LNCAP (cell line): ENCODE results near the gene ITIH3.

Source experiments
- TF ChIP-seq, protein P1 (sequence below): fragments of 450-650 bp; IDR thresholded peaks from 2 replicates; pipeline ENCODE4 v1.5.1; 2017; ENCODE audit warnings: mild to moderate bottlenecking

The ITIH3 gene

DNA sequence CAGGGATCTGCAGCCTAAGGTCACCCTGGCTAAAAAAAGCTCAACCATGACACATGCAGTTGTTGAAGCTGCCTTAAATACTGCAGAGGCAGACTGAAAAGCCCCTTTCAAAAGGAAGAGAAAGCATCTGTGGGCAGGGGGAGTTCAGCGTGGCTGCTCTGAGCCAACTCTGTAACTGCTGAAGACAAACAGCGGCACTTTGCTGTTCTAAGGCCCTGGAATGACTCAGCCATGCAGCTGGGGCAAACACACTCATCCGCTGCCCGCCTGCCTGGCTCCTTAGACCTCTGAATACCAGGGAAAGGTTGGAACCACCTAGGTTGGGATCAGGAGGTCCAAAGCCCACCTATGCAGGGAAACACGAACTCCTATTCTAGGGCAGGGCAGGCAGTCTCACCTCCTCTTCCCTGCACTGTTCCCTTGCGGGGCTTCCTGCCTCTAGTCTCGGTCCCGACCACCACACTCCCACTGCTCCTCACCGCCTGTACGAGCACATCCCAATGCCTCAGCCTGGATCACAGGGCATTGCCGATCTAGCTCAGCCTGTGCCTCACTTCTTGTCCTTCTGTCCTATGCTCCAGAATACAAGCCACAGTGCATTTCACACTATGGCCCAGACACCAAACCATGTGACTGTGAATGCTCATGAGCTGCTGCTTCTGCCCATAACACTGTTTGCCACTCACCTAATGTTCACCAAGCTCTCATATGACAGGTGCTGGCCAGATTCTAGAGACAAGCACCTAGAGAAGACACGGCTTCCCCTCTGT is 46.8 kb downstream of the ITIH3 start:
- TF ChIP-seq, protein P1, sequence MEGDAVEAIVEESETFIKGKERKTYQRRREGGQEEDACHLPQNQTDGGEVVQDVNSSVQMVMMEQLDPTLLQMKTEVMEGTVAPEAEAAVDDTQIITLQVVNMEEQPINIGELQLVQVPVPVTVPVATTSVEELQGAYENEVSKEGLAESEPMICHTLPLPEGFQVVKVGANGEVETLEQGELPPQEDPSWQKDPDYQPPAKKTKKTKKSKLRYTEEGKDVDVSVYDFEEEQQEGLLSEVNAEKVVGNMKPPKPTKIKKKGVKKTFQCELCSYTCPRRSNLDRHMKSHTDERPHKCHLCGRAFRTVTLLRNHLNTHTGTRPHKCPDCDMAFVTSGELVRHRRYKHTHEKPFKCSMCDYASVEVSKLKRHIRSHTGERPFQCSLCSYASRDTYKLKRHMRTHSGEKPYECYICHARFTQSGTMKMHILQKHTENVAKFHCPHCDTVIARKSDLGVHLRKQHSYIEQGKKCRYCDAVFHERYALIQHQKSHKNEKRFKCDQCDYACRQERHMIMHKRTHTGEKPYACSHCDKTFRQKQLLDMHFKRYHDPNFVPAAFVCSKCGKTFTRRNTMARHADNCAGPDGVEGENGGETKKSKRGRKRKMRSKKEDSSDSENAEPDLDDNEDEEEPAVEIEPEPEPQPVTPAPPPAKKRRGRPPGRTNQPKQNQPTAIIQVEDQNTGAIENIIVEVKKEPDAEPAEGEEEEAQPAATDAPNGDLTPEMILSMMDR: no peak

DNA sequence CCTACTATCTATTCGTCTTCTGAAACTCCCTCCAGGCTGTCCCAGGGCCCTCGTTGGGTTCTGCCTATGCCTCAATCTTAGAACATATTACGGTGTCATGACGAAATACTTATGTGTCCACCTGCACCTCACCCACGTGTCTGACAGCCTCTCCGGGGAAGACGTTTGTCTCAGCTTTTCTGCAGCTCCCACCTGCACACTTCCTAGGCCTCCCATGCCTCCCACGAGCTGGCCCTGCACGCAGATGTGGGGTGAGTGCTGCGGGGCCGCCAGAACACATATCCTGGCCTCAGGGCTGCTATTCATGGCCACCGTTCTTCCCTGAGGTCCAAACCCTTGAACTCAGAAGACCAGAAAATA is 47.4 kb downstream of the ITIH3 start:
- TF ChIP-seq, protein P1: no peak

DNA sequence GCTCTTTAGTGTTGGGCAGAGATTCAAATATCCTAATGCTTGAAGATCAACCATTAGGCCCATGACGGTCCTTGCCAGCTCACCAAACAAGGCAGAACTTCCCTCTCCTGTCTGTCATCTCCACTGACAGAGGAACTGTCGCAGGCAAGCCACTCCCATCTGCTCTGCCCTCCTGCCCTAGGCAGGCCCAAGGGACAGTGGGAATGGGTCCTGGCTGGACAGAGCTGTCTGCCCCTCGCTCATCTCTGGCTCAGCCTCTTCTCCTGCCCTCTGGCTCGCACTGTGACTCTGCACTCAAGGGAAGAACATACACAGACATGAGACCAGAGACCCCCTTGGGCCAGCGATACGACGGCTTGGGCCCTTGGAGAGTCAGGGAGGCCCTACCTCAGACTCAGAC is 47.8 kb downstream of the ITIH3 start:
- TF ChIP-seq, protein P1: no peak

DNA sequence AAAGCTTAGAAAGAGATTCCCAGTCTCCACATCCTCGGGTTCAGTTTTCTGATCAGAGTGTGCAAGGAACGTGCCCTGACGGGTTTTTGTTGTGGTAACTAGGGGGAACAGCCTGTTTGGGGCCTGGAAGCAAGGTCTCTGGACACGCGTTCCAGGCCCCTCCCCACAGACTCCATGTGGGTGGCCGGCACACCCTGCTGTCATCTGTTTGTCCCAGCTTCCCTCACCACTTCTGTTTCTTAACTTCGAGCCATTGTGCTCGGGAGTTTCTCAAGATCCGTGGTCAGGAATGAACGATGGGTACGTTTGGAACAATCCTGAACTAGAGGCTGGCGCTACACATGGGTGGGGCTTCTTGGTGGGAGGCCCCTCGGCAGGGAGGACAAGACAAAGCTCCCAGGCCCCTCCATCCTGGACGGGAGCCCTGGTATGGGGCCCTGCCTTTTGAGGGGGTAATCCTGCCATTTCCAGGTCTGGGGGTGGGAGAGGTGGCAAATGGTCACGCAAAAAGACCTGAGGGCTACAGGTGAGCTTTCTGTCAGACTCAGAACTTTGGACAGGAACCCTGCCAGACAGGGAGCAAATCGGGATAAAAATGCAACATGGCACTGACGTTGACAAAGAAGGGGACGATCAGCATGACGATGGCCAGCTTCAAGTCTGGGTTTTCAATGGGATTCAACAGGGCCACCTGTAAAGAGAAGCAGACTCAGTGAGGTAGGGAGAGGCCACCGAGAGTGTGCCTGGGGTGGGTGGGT is 48.7 kb downstream of the ITIH3 start:
- TF ChIP-seq, protein P1: no peak

DNA sequence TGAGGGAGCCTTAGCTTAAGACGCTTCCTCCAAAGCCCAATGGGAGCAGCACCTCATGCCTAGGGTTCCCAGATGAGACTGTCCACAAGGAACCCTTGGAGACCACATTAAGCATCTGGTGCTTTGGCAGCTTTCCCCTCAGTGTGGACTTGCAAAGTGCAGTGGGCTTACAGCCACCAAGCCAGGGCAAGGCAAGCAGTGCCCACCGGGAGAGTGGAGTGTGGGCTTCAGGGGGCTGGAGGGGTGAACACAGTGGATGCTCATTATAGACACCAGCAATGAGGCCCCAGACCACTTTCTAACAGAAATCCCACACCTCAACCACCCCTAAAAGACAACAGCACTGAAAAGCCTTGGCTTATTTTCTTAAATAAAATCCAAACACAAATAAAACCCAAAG is 49.3 kb downstream of the ITIH3 start:
- TF ChIP-seq, protein P1: no peak

DNA sequence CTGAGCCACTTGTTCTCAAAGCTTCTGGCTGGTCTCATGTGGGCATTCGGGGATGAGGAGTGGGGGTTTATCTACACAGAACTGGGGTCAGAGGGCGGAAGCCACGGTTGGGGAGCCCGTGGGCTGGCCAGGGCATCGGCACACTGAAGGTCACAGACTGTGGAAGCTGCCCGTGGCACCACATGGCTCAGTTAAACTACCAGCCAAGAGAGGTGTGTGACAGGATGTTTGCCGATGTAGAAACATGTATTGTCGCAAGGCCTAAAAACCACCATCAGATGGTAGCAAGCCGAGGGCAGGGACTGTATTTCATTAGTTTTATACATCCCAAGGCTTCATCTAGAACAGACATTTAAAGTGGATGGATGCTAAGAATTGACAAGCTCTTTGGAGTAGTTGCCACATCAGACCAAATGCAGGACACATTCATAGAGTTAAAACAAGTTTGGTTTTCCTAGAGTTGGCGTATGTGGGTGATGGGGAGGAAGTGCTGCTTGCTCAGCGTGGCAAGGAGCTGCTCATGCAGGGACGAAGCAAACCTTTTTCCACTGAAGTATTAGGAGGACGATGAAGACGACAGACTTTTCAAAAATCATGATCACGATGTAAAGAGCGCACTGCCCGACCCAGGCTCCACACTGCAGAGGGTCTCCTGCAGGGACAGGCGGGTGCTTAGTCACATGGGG is 49.8 kb downstream of the ITIH3 start:
- TF ChIP-seq, protein P1: no peak

DNA sequence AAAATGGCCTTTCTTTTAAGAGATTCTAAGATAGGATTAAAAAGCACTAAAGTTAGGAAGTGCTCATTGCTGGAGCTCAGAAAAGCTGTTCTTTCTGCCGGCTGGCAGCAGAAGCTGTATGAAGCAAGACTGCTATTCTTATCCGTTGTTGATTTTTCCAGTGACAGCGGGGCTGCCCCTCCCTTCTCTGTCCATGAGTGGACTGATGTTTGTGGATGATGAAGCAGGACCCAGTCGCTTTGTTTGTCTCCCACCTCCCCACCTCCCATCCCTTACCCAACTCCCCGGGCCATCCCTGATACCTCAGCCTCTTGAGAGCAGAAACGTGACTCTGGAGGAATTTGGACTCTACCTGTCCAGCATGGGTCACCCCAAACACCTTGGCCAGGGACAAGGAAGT is 50.6 kb downstream of the ITIH3 start:
- TF ChIP-seq, protein P1: no peak
